GM21825 (cell line): Measurements from ENCODE around the gene OSBPL6.
"Not testable (repeated sequence)": the region's sequence is repeated elsewhere in the genome, so short reads cannot be mapped to it uniquely, and the experiment has no call there.

ENCODE experiments used
- ATAC-seq: cut with Tn5 transposase; IDR thresholded peaks from one replicate; pipeline ENCODE4 v1.9.1; 2021; ENCODE audit warnings: mild to moderate bottlenecking, moderate library complexity; ENCODE audit not compliant: unreplicated experiment

OSBPL6 gene

DNA sequence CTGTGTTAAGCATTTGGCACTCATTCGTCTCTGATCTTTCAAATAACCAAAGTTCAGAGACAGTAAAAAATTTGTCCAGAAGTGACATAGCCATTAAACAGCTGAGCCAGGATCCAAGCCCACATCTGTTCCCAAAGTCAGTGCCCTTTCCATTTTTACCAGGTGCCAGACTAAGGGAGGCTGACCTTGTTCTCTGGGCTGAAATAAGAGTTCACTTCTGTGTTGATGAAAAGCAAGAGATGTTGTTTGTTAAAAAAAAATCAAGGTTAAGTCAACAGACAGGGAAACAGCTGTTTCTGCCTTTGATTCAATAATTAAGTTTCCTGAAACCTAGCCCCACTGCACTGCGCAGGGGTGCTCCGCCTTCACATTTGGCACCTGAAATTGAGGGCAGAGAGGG is 139.5 kb downstream of the OSBPL6 start:
- ATAC-seq: no peak

DNA sequence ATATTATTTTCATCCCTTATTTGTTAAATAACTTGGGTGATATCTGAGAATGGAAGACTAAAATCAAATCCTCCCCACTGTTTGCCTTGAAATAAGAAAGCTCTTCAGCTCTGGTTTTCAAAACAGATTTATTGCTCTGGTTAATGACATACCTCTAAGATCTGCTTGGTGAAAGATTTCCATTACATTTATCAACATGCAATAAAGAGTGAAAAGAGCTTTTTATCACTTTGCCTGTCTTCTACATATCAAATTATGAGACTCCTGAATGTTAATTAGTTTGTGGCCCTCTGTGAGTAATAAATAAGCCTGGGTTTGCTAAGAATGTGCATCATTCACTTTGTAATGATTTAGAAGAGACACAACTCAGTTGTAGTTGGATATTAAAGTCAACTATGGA is 140.9 kb downstream of the OSBPL6 start:
- ATAC-seq: no peak

DNA sequence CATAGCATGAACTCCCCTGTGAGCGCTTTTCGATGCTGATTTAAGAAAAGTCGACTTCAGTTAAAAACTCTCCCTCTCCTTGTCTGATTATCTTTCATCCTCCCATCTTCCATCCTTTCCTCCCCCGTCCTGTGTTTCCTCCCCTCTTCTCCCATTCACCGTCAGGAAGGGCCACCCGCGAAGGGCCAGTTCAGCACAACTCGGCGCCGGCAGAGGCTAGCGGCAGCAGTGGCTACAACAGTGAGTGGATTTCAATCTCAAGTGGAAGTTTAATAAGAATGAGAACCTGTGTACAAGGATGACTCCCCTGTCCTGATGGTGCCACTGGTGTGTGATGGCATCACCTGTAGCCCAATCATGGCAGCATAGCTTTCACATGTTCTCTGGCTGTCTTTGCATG is 149.8 kb downstream of the OSBPL6 start:
- no peak for ATAC-seq

DNA sequence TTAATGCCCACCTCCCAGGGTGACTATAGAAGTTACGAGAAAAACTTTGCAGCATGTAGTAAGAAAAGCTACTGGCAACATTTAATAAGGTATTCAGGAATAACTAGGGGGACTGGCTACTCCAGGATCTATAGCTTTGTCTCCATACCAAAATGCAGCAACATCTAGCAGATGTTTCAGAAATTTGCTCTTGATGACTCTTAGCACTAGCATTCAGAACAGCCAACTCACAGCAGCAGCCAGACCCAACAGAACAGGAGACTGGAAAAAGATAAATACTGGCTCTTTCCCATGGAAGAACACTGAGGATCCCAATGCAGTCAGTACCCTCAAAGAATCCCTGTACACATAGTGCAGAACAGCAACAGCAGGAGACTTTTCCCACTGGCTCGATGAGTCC is 151.6 kb downstream of the OSBPL6 start:
- ATAC-seq: no peak

DNA sequence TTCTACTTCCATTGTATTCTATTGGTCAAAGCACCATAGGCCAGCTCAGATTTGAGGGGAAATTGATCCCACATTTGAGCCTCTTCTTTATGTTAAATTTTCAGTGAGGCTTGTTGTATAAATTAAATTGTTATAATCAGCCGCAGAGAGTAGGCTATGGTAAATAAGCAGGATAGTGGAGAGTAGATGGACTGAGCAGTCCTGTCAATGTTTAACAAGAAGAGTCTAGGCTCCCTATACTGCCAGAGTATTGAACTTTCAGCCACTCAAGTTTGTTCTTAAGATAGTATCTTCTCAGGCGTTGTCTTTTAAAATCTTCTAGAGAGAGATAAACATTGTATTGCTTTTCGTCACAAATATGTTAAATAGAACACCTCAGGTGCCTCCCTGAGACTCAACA is 155.7 kb downstream of the OSBPL6 start:
- ATAC-seq: no peak

DNA sequence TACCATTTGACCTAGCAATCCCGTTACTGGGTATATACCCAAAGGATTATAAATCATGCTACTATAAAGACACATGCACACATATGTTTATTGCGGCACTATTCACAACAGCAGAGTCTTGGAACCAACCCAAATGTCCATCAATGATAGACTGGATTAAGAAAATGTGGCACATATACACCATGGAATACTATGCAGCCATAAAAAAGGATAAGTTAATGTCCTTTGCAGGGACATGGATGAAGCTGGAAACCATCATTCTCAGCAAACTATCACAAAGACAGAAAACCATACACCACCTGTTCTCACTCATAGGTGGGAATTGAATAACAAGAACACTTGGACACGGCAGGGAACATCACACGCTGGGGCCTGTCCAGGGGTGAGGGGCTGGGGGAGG is 163.4 kb downstream of the OSBPL6 start:
- not testable (repeated sequence) for ATAC-seq

DNA sequence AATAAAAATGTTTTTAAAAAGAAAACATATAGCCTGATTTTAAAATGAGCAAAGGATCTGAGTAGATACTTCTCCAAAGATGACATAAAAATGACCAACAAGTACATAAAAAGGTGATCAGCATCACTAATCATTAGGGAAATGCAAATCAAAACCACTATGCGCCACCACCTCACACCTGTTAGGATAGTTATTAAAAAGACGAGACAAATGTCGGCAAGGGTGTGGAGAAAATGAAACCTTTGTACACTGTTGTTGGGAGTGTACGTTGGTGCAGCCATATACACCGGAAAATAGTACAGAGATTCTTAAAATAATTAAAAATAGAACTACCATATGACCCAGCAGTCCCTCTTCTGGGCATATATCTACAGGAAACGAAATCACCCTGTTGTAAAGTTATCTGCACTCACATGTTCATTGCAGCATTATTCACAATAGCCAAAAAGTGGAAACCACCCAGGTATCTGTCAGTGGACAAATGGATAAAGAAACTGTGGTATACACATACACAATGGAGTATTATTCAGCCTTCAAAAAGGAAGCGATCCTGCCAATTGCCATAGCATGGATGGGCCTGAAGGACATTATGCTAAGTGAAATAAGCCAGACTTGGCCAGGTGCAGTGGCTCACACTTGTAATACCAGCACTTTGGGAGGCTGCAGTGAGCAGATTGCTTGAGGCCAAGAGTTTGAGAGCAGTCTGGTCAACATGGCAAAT is 165.0 kb downstream of the OSBPL6 start:
- no peak for ATAC-seq

DNA sequence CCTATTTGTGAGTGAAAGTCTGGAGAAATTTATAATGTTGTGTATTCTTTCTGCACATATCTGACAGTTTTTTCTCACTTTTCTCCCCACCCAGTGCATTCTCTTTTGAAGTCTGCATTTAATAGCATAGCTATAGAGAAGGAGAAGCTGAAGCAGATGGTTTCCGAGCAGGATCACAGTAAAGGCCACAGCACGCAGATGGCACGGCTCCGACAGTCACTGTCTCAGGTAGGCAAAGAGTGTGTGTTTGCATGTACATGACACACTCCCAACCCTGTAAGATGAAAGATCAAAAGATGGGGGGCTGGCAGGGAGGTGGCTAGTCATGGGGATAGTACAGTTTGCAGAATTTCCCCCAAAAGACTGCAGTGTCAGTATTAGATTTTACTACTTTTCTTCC is 167.3 kb downstream of the OSBPL6 start:
- no peak for ATAC-seq

DNA sequence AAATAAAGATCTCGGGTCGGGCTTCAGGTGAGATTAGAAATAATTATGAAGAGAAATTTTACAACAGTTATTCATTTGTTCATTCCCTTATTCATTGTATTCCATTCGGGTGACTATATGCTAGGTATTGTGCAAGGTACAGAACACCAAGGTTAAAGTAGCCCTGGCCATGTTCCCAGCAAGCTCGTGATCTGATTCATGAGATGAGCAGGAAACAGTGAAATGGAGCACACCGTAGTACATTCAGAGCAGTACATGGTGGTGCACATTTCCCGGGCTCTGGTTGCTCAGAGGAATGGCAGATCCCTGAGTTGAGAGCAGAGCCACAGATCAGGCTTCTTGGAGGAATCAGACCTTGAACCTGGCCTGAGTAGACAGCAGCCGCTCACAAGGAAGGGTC is 168.9 kb downstream of the OSBPL6 start:
- no peak for ATAC-seq

DNA sequence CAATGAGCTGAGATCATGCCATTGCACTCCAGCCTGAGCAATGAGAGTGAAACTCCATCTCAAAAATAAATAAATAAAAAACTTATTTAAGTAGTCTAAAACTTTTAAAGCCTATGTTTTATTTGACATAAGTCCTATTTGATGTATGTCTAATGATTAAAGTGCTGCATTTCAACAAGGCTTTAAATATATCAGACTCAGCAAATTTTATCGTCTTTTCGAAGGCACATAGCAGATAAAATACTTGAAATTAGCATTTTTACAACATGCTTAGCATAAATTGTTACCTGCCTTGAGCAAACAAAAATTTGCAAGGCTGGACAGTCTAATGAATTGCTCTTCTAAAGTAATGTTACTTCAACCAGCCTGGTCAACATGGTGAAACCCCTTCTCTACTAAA is 170.8 kb downstream of the OSBPL6 start:
- no peak for ATAC-seq

DNA sequence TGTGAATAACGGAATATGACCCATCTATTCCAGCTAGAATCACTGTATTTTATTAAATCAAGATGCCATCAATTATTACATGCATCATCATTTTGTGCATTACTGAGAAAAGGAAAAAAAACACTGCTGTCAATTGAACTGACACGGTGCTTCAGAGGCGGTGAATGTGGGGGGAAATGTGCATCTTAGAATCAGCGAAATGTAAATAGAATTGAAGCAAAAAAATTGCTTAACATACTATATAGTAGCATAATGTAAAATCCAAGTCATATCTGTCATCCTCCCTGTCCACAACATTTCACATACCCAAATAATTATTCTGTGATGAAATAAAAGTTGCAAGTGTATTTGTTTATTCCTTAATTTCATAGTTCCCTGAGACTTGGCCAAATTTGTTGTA is 172.1 kb downstream of the OSBPL6 start:
- no peak for ATAC-seq

DNA sequence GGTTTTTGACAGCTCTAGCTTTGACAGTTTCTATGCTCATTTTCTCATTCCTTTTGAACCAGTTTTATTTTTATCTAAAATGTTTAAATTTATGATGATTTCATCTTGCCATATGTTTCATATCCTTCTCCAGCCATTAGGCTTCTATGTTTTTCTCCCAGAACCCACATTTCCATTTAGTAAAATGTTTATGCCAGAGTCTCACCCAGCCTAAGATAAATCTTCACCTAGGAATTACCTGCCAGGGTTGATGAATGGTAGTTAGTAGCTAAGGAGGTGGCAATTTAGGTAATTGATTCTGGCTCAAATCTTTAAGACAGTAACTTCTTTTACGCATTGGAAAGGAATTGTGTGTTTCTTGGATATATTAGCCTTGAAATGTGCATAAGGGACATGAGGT is 173.0 kb downstream of the OSBPL6 start:
- ATAC-seq: no peak

DNA sequence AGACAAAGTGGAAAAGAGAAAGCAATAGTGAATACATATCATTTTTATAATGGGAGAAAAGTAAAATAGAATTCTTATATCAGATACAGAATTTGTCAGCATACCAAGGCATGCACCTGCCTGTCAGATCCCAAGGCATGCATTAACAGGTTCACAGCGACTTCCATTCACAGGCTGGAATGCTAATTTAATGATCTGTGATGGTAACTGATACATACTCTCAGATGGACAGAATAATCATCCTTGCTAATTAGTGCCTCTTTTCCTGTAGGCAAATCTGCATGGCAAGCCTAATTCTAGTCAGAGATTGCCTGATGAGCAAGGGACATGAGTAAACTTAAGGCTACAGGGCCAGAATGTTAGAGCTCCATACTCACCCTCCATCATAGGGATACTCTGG is 180.6 kb downstream of the OSBPL6 start:
- no peak for ATAC-seq

DNA sequence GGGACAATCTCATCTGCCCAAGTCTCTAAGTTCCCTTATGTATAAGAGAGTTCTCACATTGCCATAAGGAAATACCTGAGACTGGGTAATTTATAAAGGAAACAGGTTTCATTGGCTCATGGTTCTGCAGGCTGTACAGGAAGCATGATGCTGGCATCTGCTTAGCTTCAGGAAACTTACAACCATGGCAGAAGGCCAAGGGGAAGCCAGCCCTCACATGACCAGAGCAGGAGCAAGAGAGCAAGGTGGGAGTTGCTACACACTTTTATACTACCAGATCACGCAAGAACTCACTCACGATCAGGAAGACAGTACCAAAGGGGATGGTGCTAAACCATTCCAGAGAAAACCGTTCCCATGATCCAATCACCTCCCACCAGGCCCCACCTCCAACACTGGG is 182.7 kb downstream of the OSBPL6 start:
- no peak for ATAC-seq

DNA sequence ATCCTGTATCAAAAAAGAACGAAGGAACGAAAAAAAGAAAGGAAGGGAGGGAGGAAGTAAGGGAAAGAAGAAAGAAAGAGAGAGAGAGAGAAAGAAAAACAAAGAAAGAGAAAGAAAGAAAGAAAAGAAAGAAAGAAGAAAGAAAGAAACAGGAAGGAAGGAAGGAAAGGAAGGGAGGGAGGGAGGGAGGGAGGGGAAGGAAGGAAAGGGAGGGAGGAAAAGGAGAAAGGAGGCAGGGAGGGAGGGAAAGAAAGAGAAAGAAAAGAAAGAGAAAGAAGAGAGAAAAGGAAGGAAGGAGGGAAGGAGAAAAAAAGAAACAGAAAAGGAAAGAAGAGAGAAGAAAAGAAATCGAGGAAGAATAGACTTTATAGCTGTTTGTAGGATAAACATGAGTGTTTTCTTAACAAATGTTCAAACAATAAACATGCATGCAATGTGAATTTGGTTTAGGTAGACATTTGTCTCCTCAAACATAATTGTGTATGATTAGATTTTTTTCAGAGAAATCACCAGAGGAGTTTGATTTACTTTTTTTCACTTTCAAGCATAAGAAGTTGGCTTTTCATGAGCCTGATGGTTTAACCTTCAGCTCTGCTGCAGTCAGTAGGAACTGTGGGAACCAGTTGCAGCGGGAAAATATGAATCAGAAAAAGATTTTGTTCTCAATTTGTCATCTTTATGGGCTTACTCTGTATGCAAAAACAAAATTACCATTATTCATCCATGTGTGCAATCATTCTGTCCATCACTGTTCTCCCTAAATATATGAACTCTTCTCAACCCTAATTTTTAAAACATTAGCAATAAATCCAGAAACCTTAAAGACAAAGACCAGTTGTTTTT is 185.1 kb downstream of the OSBPL6 start:
- no peak for ATAC-seq

DNA sequence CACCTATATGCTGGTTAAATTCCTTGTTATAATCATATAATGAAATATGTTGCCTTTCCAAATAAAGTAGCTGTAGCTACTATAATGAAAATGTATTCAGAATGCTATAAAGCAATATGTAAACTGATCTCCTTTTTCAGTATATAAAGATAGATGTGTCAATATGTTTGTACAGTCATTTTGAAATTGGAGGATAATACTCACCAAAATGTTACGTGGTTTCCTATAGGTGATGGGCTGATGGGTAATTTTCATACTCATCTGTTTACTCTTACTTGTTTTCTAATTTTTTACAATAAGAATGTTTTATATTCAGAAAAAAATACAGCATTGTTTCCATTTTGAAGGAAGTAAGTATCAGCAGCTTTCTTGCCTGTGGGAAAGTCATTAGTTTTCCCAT is 186.5 kb downstream of the OSBPL6 start:
- ATAC-seq: no peak

DNA sequence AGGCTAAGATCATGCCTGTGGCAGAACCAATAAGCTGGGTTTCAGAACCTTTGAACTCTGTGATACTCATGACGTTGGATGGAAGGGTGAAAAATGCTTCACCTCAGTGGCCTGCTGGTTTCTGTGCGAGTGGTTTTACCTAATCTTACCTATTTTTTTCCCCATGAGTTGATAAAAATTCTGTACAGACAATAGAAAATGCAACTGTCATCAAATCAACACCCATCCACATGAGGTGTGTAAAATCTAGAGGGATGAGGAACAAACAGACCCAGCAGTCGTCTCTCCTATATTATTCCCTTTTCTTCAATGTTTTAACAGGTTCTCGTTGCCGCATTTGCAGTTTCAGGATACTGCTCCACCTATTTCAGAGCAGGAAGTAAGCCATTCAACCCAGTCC is 189.4 kb downstream of the OSBPL6 start:
- ATAC-seq: no peak

DNA sequence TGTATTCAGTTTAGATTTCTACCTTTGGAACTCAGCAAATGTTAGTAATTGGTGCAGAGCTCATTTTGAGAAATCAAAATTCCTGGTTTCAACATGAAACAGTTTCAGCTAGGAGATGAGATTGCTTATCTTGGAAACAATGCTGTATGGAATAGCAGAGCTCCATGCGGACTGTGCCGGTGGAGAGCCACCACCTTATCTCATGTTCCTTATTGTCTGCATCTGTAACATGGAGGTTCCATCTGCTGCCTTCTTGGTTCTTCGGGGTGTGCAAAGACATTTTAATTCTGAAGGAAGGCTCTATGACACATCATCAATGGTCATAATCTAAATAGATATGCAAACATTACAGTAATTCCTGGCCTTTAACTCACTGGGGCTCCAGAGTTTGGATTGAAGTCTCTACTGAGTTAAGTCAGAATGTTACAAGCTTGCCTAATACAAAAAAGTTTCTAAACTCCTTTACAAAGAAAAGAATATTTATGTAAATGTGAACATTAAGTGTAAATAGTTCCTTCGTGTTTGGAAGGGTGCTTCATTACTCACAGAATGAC is 191.4 kb downstream of the OSBPL6 start:
- no peak for ATAC-seq

DNA sequence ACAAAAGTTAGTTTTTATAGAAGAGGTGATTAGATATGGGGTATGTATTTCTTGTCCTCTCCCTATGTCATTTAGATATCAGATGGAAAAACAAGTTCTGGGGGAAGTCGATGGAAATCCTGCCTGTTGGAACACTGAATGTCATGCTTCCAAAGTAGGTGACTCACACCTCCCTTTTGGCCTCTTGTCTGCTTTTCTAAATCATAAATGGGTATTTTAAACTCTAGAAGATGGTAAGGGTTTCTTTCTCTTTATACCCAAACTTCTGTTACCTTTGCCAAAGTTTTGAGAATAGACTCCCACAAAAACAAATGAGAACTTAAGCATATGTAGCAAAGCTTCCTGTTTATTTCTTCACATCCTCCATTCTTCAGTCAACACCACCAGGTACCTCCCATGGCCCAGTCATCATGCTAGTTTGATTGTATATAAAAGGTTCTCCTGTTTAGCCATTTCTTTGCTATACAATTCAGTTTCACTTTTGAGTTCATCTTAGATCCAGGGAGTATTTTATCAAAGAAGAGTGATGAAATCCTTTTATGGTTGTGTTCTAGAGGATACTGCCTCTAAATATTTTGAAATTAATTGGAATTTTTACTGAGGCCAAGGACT is 192.8 kb downstream of the OSBPL6 start:
- ATAC-seq: no peak

DNA sequence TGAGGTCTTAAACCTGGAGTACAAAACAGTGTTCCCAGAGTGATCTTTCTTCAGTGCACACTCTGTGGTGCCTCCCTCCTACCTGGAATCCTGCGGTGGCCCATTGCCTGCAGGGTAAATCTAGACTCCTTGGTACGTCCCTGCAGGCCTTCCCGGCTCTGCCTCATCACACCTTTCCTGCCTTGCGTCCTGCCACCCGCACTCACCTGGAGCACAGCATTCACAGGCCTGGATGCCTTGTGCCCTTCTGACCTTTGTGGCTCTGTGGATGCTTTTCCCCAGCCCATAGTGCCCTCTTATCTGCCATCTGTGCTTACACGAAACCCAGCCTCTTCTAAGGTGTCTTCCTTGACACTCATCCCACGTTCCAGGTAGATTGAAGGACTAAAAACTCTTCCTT is 194.0 kb downstream of the OSBPL6 start:
- no peak for ATAC-seq

DNA sequence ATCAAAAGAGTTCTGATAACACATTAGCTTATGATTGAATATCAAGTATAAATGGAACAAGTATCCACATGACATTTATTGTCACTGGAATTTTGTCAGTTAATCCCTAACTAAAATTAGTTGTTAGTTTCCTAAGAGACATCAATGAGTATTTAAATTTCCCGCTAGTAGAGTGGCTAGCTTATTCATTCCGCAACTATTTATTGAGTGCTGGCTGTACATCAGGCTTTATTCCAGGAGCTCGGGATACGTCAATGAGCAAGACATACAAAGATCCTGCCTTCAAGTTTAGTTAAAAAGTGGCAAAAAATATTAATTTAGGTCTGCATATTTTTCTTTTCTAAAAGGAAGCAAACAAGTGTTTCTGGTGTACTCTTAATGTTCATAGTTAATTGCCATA is 197.4 kb downstream of the OSBPL6 start:
- ATAC-seq: no peak

DNA sequence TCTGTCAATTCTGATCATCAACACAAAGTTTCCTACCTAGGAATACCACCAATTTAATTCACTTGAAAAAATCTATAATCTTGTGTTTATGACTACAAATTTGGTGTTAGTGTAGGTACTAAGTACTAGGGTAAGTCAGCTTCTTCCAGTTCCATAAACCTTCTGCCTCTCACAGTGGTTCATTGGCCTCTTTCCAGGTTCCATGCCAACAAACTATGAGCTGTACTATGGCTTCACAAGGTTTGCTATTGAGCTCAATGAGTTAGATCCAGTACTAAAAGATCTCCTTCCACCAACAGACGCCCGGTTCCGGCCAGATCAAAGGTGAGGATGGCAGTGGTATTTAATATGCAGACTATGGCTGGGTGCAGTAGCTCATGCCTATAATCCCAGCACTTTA is 197.9 kb downstream of the OSBPL6 start:
- ATAC-seq: no peak
